Muscle of back (tissue), 11 donors: Measurements from ENCODE around the gene PCBD1. TPM values are rescaled to one million over a fixed set of nuclear protein-coding genes. Genes with fewer than 3 reads are reported as not detected.
"Not testable (repeated sequence)": the region's sequence is repeated elsewhere in the genome, so short reads cannot be mapped to it uniquely, and the experiment has no call there.

ENCODE experiments used
- DNase-seq, 3 donors: peaks; one replicate each; pipeline versions ENCODE4 v3.0.0 to v3.0.0-alpha.2; 2013
- polyA plus RNA-seq, 10 donors: library from polyadenylated mRNA; unstranded; fragments of 120-200 nt; gene quantifications; one replicate each; pipeline ENCODE4 v1.2.1, GENCODE V29; 2013; ENCODE audit not compliant: insufficient read length in 10 of 10

Gene PCBD1
- polyA plus RNA-seq, 10 donors = 59.5 to 77.5 (median 70.0) TPM

DNA sequence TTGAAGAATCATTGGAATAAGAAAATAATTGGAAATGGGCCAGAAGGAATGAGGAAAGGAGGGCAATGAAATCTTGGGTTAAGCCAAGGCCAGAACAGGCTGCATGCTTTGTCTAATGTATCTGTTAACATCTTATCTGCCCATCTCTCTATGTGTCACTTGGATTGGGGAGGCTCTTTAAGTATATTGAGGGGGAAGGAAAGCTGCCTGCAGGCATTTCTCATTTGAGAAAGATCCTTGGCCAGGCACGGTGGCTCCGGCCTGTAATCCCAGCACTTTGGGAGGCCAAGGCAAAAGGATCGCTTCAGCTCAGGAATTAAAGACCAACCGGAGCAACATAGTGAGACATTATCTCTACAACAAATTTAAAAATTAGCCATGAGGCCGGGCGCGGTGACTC lies 14.3 kb downstream of the PCBD1 start:
- DNase-seq = no peak

- no peak for DNase-seq
Observed at GRCh38 chr10:70872291-70872690, 16.1 kb downstream of the PCBD1 start.

GRCh38 chr10:70866424-70866823 lies 21.9 kb downstream of the PCBD1 start:
- DNase-seq = peak in 1 of 3 donors; percentile 31

DNA sequence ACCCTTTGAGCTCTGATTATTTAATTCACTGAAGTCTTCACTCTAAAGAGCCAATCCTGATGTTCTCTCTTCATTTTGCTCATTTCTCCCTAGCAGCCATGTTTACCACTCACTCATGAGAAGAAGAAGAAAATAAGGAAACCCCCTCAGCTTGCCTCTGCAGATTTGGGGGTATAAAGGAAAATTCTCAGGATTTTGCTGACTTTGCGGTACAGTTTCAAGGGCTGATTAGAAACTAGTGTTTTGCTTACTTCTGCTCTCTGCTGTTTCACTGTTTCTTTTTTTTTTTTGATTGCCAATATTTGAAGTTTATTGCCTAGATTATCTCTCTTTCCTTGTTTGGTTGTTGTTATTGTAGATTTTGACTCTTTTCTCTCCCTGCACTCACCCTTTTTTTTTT lies 23.4 kb downstream of the PCBD1 start:
- no peak for DNase-seq

- no peak for DNase-seq
Observed at GRCh38 chr10:70863470-70864160, 24.8 kb downstream of the PCBD1 start.

- not testable (repeated sequence) for DNase-seq
Observed at GRCh38 chr10:70861495-70862197, 26.7 kb downstream of the PCBD1 start.

- DNase-seq = no peak
Observed at GRCh38 chr10:70858759-70859158, 29.6 kb downstream of the PCBD1 start.

DNA sequence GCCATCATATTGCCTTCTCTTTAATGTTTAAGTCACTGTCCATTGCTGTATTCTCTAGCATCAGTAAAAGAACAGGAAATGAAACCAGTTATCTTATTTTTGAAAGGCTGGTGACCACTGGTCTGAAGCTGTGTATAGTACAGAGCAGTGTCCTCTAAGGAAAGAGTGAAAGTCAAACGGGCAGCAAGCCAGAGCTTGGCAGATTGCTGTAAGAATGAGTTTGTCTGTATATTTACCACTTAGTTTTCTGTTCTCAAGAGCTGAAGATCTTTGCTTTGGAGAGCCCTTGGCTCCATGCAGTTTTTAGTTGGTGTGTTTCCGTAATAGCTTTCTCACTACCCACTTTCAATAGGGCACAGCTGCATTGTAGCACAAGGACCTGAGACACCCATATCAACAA lies 31.9 kb downstream of the PCBD1 start:
- peak in 2 of 3 donors; percentile 8 to 14 for DNase-seq

GRCh38 chr10:70853457-70853856 lies 34.9 kb downstream of the PCBD1 start:
- DNase-seq = no peak

- no peak for DNase-seq
Observed at GRCh38 chr10:70853038-70853437, 35.3 kb downstream of the PCBD1 start.

GRCh38 chr10:70851597-70852475 lies 36.5 kb downstream of the PCBD1 start:
- no peak for DNase-seq

GRCh38 chr10:70850097-70850496 lies 38.3 kb downstream of the PCBD1 start:
- DNase-seq = no peak

- DNase-seq = peak; percentile 17 to 90 (median 52)
Observed at GRCh38 chr10:70849582-70850016, 38.8 kb downstream of the PCBD1 start.

- no peak for DNase-seq
Observed at GRCh38 chr10:70847659-70848360, 40.6 kb downstream of the PCBD1 start.

GRCh38 chr10:70846795-70847194 lies 41.6 kb downstream of the PCBD1 start:
- DNase-seq = no peak

DNA sequence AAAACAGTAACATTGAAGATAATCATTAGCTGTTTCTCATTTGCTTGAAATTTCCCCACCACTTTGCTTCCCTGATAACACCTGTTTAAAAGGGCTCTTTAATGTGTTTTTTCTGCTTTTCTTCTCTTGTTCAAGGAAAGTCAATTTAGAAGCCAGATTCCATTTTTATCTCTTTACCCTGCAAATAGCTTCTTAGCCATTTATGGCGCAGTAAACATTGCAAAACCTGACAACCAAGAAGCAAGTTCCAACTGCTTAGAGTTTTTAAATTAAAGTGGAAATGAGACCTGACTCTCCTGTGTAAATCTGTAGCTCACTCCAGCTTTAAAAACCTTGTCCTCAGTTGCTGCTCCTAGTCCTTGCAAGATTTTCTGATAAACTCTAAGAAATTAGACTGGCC lies 42.5 kb downstream of the PCBD1 start:
- no peak for DNase-seq

DNA sequence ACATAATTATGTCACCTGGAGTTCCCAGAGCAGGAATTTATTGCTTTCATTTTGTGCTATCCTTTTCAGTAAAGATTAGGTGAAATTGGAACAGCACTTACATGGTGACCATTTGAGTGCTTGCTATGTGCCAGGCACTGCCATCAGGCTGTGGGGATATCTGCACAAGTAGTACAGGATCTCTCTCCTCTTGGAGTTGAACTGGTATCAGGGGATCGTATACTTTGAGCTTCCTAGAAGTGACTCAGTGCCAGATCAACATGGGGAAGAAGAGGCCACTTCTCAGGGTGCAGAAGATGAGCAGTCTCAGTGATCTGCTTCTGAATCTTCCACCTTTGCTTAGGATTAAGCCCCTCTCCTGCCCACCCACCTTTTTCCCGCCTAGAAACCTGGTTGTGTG lies 43.1 kb downstream of the PCBD1 start:
- no peak for DNase-seq

DNA sequence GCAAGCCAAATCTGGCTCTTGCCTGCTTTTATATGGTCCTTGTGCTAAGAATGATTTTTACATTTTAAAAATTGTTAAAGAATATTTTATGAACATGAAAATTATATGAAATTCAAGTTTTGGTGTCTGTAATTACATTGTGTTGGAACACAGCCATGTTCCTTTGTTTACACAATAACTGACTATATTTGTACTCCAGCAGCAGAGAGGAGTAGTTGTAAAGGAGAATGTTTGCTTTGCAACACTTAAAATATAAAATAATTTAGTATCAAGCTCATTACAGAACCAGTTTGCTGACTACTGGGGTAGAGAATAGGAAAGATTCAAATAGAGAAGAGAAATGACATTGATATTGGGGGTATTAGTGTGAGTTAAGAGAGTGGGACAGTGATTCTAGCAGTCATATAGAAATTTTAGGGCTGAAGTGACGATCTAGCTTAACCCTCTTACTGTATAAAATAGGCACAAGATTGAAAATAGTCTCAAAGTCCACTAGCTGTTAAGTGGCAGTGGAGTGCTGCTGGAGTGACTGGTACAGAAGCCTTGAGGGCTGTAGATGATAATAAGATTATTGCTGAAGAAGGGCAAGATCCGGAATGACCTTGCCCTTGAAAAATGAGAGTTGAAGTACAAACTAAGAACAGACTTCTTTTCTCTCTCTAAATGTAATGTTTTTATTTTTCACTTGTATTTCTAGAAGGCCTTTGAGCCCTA lies 44.4 kb downstream of the PCBD1 start:
- no peak for DNase-seq

DNA sequence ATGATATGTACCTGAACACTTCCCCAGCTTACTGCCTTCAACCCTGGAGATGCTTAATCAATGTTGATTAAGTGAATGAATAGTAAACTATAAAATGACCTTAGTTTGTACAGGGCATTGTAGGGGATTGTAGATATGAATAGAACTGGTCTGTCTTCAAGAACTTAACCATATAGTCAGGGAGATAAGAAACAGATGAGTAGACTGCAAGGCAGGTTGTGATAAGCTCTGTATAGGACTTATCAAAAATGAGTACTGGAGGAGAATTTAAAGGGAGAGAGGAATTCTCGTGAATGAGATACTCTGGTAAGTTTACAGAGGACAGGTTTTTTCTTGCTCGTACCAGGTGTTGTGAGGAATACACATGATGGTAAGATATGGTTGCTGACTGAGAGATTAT lies 45.0 kb downstream of the PCBD1 start:
- DNase-seq = no peak

DNA sequence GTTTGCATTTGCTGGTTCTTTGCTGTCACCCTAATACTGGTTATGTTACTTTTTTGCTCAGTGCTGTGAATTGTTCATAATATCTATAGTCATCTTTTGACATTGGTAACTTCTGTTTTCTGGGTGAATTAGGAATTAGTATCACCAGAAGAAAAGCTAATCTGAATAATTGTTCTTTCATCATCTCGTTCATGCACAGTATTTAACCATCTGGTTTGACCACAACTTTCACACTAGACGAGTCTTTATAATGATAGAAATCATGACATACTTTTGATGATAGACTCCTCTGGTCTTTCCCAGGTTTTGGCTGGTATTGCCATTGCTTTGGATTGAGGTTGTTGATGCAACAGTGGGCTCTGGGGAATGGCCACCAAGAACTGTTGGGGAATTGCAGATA lies 47.5 kb downstream of the PCBD1 start:
- no peak for DNase-seq

- no peak for DNase-seq
Observed at GRCh38 chr10:70838270-70838805, 50.0 kb downstream of the PCBD1 start.
